Prostate gland (tissue), 2 donors: ENCODE results near the gene INSR.
"Not testable (repeated sequence)": the region's sequence is repeated elsewhere in the genome, so short reads cannot be mapped to it uniquely, and the experiment has no call there.

Experiments
- POLR2A ChIP-seq: fragments of 450-650 bp; IDR thresholded peaks from one replicate; pipeline ENCODE4 v1.6.1; 2016; ENCODE audit warnings: antibody characterized with exemption, mild to moderate bottlenecking
- TF ChIP-seq, protein P1 (sequence below), 4 experiments: fragments of 200-600 bp in 2 of 4; fragments of 450-650 bp in 2 of 4; sonication (generic) in 2 of 4; IDR thresholded peaks; 1 replicate in 3 of 4; 2 replicates in 1 of 4; pipeline ENCODE4 v1.5.1; 2016 to 2019; ENCODE audit warnings: antibody characterized with exemption in 4 of 4, mild to moderate bottlenecking in 2 of 4, moderate library complexity in 2 of 4

DNA sequence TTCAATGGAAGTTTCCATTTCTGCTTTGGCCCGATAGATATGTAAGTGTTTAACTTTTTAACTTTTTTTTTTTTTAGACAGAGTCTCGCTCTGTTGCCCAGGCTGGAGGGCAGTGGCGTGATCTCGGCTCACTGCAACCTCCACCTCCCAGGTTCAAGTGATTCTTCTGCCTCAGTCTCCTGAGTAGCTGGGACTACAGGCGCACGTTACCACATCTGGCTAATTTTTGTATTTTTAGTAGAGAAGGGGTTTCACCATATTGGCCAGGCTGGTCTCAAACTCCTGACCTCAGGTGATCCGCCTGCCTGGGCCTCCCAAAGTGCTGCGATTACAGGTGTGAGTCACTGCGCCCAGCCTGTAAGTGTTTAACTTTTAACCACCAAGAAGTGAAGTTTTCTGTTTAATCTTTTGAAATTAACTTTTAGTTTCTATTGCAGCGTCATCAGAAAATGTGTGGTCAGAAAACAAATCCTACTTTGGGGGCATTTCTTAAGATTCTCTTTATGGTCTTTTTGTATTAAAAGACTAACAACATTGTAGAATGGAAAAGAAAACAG is 147.0 kb downstream of the INSR start:
- TF ChIP-seq, protein P1, sequence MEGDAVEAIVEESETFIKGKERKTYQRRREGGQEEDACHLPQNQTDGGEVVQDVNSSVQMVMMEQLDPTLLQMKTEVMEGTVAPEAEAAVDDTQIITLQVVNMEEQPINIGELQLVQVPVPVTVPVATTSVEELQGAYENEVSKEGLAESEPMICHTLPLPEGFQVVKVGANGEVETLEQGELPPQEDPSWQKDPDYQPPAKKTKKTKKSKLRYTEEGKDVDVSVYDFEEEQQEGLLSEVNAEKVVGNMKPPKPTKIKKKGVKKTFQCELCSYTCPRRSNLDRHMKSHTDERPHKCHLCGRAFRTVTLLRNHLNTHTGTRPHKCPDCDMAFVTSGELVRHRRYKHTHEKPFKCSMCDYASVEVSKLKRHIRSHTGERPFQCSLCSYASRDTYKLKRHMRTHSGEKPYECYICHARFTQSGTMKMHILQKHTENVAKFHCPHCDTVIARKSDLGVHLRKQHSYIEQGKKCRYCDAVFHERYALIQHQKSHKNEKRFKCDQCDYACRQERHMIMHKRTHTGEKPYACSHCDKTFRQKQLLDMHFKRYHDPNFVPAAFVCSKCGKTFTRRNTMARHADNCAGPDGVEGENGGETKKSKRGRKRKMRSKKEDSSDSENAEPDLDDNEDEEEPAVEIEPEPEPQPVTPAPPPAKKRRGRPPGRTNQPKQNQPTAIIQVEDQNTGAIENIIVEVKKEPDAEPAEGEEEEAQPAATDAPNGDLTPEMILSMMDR (IDR thresholded peaks at IDR 0.05) = not testable (repeated sequence)
- not testable (repeated sequence) for TF ChIP-seq POLR2A
